MM.1S (cell line): ENCODE results near the gene TGFB1.

Source experiments
- EZH2 ChIP-seq: fragments of 300-600 bp; sonication (generic); optimal IDR thresholded peaks from 2 replicates; pipeline ENCODE3; 2017; ENCODE audit warnings: low read depth, mild to moderate bottlenecking, antibody characterized with exemption, low read length, mixed read lengths
- EZH2phosphoT487 ChIP-seq: fragments of 300-600 bp; sonication (generic); IDR thresholded peaks from 2 replicates; pipeline ENCODE4 v1.6.1; 2018; ENCODE audit warnings: antibody characterized with exemption, low read length
- TF ChIP-seq, protein P1 (sequence below): fragments of 300-600 bp; sonication (generic); IDR thresholded peaks from 2 replicates; pipeline ENCODE4 v1.5.1; 2016; ENCODE audit warnings: antibody characterized with exemption, low read length, mixed read lengths

DNA sequence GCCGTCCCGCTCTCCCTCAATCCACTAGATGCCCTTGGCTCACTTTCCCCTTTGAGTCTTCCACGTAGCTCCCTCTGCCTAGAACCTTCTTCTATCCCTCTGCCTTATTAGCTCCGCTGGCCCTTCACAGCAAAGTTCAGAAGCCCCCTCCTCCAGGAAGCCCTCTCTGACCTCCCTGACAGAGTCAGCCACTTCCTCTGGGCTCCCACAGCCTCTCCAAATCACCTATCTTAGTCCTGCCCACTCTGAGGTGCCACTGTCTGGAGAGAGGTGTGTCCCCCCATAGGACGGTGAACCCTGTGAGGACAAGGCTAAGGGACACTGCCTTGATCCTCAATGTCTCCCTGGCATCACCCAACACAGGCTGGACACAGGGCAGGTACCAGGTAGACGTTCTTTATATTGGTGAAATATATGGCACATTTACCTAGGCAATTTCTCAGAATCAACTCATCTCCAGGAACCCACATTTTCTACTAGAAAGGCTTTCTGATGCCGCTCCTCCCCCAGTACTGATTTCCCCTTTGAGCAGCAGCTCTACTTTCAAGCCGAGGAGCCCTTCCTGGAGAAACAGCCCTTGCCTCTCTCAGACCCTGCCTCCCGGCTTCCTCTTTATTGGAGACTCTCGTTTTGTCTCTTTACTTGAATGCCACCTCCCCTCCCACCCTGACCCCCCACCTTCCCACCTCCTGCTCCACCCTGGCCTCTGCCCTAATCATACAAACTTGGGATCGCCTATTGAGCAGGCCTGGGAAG is 3.4 kb upstream of the TGFB1 start:
- TF ChIP-seq, protein P1, sequence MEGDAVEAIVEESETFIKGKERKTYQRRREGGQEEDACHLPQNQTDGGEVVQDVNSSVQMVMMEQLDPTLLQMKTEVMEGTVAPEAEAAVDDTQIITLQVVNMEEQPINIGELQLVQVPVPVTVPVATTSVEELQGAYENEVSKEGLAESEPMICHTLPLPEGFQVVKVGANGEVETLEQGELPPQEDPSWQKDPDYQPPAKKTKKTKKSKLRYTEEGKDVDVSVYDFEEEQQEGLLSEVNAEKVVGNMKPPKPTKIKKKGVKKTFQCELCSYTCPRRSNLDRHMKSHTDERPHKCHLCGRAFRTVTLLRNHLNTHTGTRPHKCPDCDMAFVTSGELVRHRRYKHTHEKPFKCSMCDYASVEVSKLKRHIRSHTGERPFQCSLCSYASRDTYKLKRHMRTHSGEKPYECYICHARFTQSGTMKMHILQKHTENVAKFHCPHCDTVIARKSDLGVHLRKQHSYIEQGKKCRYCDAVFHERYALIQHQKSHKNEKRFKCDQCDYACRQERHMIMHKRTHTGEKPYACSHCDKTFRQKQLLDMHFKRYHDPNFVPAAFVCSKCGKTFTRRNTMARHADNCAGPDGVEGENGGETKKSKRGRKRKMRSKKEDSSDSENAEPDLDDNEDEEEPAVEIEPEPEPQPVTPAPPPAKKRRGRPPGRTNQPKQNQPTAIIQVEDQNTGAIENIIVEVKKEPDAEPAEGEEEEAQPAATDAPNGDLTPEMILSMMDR: no peak
- TF ChIP-seq EZH2 (no peak), EZH2phosphoT487 (no peak)
